Endothelial cell of umbilical vein (primary cell): ENCODE measurements around the gene FZD2. TPM values are rescaled to one million over a fixed set of nuclear protein-coding genes. Genes with fewer than 3 reads are reported as not detected.
A peak's percentile ranks its signal among the peaks of the same experiment; 100 is the strongest.
"Not testable (repeated sequence)": the region's sequence is repeated elsewhere in the genome, so short reads cannot be mapped to it uniquely, and the experiment has no call there.

Source experiments
- Bru-seq: library from RNA; stranded (reverse); fragments of 400-500 nt; gene quantifications from one replicate; lab custom pipeline; 2021; lab: Mats Ljungman, UMichigan
- BruChase-seq, 2 experiments: library from RNA; stranded (reverse); fragments of 400-500 nt; gene quantifications; one replicate each; lab custom pipeline; 2021; lab: Mats Ljungman, UMichigan
- BruUV-seq: library from RNA; stranded (reverse); fragments of 400-500 nt; replicated peaks from 2 replicates; lab custom pipeline; 2021; lab: Mats Ljungman, UMichigan
- CTCF ChIA-PET: fragments of 300-600, 350-600 bp; sonication (Branson Sonifier 250); formaldehyde crosslinking; loops from one replicate; lab custom pipeline; 2021; ENCODE audit warnings: antibody characterized with exemption, inconsistent platforms; lab: Charles Lee
- POLR2A ChIA-PET: fragments of 300-600, 350-600 bp; sonication (Branson Sonifier 250); formaldehyde crosslinking; loops from one replicate; lab custom pipeline; 2021; ENCODE audit warnings: antibody characterized with exemption, inconsistent platforms; lab: Charles Lee
- DNase-seq: peaks from one replicate; pipeline ENCODE4 v3.0.0-alpha.2; 2011; ENCODE audit warnings: low read depth, low spot score
- FAIRE-seq: peaks from 2 replicates; lab custom pipeline; 2011; peaks lifted over from hg19 to GRCh38; lab: Jason Lieb, UNC
- H2AFZ ChIP-seq: 2 replicates; pipeline ENCODE4 v1.6.0; 2012; ENCODE audit warnings: low read depth, low read length, control low read depth, inconsistent platforms
- H3K27ac ChIP-seq: 2 replicates; pipeline ENCODE4 v1.5.1; 2011; ENCODE audit warnings: low read depth, mild to moderate bottlenecking, control low read depth, low read length, moderate library complexity; ENCODE audit not compliant: insufficient read depth
- H3K27me3 ChIP-seq, 2 experiments: 2 replicates each; pipeline versions ENCODE4 v1.6.0 to v1.6.1; 2011; ENCODE audit warnings: low read length in 2 of 2, mixed read lengths in 1 of 2; ENCODE audit not compliant: control insufficient read depth in 2 of 2, insufficient read depth in 2 of 2
- H3K36me3 ChIP-seq, 2 experiments: 2 replicates in 1 of 2; 3 replicates in 1 of 2; pipeline ENCODE4 v1.5.1; 2011; ENCODE audit warnings: low read length in 2 of 2, mild to moderate bottlenecking in 1 of 2, moderate library complexity in 1 of 2; ENCODE audit not compliant: control insufficient read depth in 2 of 2, insufficient read depth in 2 of 2; ENCODE audit errors: extremely low read depth in 1 of 2
- H3K4me1 ChIP-seq: 3 replicates; pipeline ENCODE4 v1.5.1; 2011; ENCODE audit warnings: mild to moderate bottlenecking, low read length; ENCODE audit not compliant: control insufficient read depth, insufficient read depth; ENCODE audit errors: extremely low read depth
- H3K4me2 ChIP-seq: 2 replicates; pipeline ENCODE4 v1.6.1; 2011; ENCODE audit warnings: low read length, control low read depth, mixed read lengths; ENCODE audit not compliant: insufficient read depth
- H3K4me3 ChIP-seq, 3 experiments: fragments of 200-600 bp in 1 of 3; sonication (generic), shearing (Covaris generic) in 1 of 3; replicated peaks in 1 of 3; 2 replicates each; pipeline ENCODE4 v1.5.1; 2011 to 2016; ENCODE audit warnings: control low read depth in 3 of 3, low read length in 3 of 3, mild to moderate bottlenecking in 2 of 3, inconsistent platforms in 1 of 3, low read depth in 1 of 3, moderate library complexity in 1 of 3; ENCODE audit not compliant: insufficient read depth in 1 of 3
- H3K79me2 ChIP-seq: 2 replicates; pipeline ENCODE4 v1.6.0; 2012; ENCODE audit warnings: low read length, inconsistent platforms; ENCODE audit not compliant: control insufficient read depth, insufficient read depth
- H3K9ac ChIP-seq: replicated peaks from 2 replicates; pipeline ENCODE3; 2011; ENCODE audit warnings: low read length, control low read depth; ENCODE audit not compliant: insufficient read depth; ENCODE audit errors: extremely low read depth
- H3K9me1 ChIP-seq: replicated peaks from 3 replicates; pipeline ENCODE4 v1.6.0; 2011; ENCODE audit warnings: mild to moderate bottlenecking, low read length; ENCODE audit not compliant: control insufficient read depth, insufficient read depth; ENCODE audit errors: extremely low read depth
- H3K9me3 ChIP-seq: replicated peaks from 2 replicates; pipeline ENCODE4 v1.5.1; 2012; ENCODE audit warnings: low read length, inconsistent platforms; ENCODE audit not compliant: control insufficient read depth, insufficient read depth
- H4K20me1 ChIP-seq: replicated peaks from 2 replicates; pipeline ENCODE3; 2011; ENCODE audit warnings: mild to moderate bottlenecking, low read length; ENCODE audit not compliant: control insufficient read depth, insufficient read depth; ENCODE audit errors: extremely low read depth
- EZH2 ChIP-seq: IDR thresholded peaks from 2 replicates; pipeline ENCODE4 v1.6.1; 2012; ENCODE audit warnings: borderline replicate concordance, low read depth, mild to moderate bottlenecking, moderate library complexity, low read length, inconsistent platforms; ENCODE audit not compliant: severe bottlenecking
- FOS ChIP-seq: IDR thresholded peaks from 2 replicates; pipeline ENCODE4 v1.6.1; 2011; ENCODE audit warnings: mild to moderate bottlenecking, low read length, moderate library complexity, borderline replicate concordance; ENCODE audit not compliant: insufficient read depth
- GATA2 ChIP-seq: IDR thresholded peaks from 2 replicates; pipeline ENCODE4 v1.7.0; 2011; ENCODE audit warnings: low read depth, mild to moderate bottlenecking, moderate library complexity, mixed read lengths, low read length; ENCODE audit not compliant: insufficient read length, insufficient read depth
- JUN ChIP-seq: IDR thresholded peaks from 2 replicates; pipeline ENCODE4 v1.6.1; 2011; ENCODE audit warnings: borderline replicate concordance, low read depth; ENCODE audit not compliant: insufficient read length, insufficient read depth
- MYC ChIP-seq: IDR thresholded peaks from one replicate; pipeline ENCODE4 v1.6.1; 2011; ENCODE audit warnings: mild to moderate bottlenecking, low read depth, low read length
- POLR2A ChIP-seq: IDR thresholded peaks from 2 replicates; pipeline ENCODE4 v1.6.1; 2012; ENCODE audit warnings: low read depth, mild to moderate bottlenecking, control low read depth, low read length
- POLR2AphosphoS5 ChIP-seq: IDR thresholded peaks from 2 replicates; pipeline ENCODE4 v1.6.1; 2012; ENCODE audit warnings: low read depth, mild to moderate bottlenecking, control low read depth, low read length, moderate library complexity; ENCODE audit not compliant: insufficient read depth
- dilution Hi-C: fragments of 300-500 bp; cut with MboI; formaldehyde crosslinking; loops from one replicate; pipeline ENCODE4 v1.15.0; 2019; ENCODE audit warnings: low sequenced_read_pairs; ENCODE audit not compliant: extremely low pct_ligation_motif_present
- intact Hi-C: fragments of 100-400 bp; cut with micrococcal nuclease; formaldehyde crosslinking; loops from one replicate; pipeline ENCODE4 v1.10.0; 2022
- long read RNA-seq: library from polyadenylated mRNA; stranded (forward); transcript quantifications from one replicate; pipeline ENCODE4 v2.0.0, GENCODE V29; 2021
- polyA minus RNA-seq, 3 experiments: library from RNA; depleted of rRNA, polyadenylated mRNA; stranded (reverse); fragments of >200 nt; gene quantifications; 1 replicate in 1 of 3; 2 replicates in 2 of 3; pipeline ENCODE4 v1.2.3, GENCODE V29; 2011
- polyA plus RNA-seq, 4 experiments: library from polyadenylated mRNA; depleted of rRNA in 3 of 4; stranded (reverse) in 3 of 4; unstranded in 1 of 4; fragments of >200 nt; gene quantifications; 2 replicates each; pipeline versions ENCODE4 v1.2.1 to v1.2.3, GENCODE V29; 2011 to 2012; ENCODE audit warnings: missing spikeins in 1 of 4
- total RNA-seq: library from RNA; stranded (reverse); gene quantifications from 2 replicates; pipeline ENCODE4 v1.2.3, GENCODE V29; 2021
- TF ChIP-seq, protein P1 (sequence below): IDR thresholded peaks from 2 replicates; pipeline ENCODE4 v1.6.1; 2011; ENCODE audit not compliant: insufficient read depth, insufficient read length
- TF ChIP-seq, protein P2 (sequence below), 2 donors: IDR thresholded peaks; 1 replicate in 1 of 2; 2 replicates in 1 of 2; pipeline ENCODE4 v1.5.1; 2011; ENCODE audit warnings: low read length in 2 of 2, mild to moderate bottlenecking in 2 of 2, moderate library complexity in 2 of 2, control low read depth in 1 of 2, inconsistent platforms in 1 of 2, low read depth in 1 of 2; ENCODE audit not compliant: insufficient read depth in 1 of 2; ENCODE audit errors: extremely low read depth in 1 of 2

FZD2 gene
- total RNA-seq, result 4.4 and 5.8 TPM in 2 replicates
- polyA plus RNA-seq, result 14.0 and 18.2 TPM in 2 replicates
- 4.5 and 6.0 TPM in 2 replicates for polyA plus RNA-seq (2011; cell fraction: cytosol; rRNA removed)
- 2.4 and 3.5 TPM in 2 replicates for polyA plus RNA-seq (2011; cell fraction: nucleus; rRNA removed)
- 3.1 and 4.9 TPM in 2 replicates for polyA plus RNA-seq (2012)
- 8.4 and 11.1 TPM in 2 replicates for polyA minus RNA-seq
- 17.3 TPM for polyA minus RNA-seq (2011; cell fraction: cytosol; rRNA and poly(A)+ RNA removed)
- 2.1 and 3.4 TPM in 2 replicates for polyA minus RNA-seq (2011; cell fraction: nucleus; rRNA and poly(A)+ RNA removed)
- Bru-seq, nascent RNA, result percentile 37 among the genes with signal in this experiment
- BruChase-seq, experiment 1, labeled RNA remaining after a 6-hour chase, result percentile 38 among the genes with signal in this experiment
- BruChase-seq, experiment 2, labeled RNA remaining after a 2-hour chase, result percentile 41 among the genes with signal in this experiment
- long read RNA-seq, transcript FZD2-201 (1 exons, 2,112 nt), result major isoform, 6 of 6 reads
- long read RNA-seq, partial matches to known transcripts, result 0 of 6 reads
- long read RNA-seq, other reads (novel, unspliced or antisense), result 0 of 6 reads

- CTCF ChIA-PET, result interaction anchor here (0.8 to 3.7 kb wide), 14 partner anchors 10 to 579 kb away, joined by 3 to 23 read pairs (median 4); partner anchors contain the start of gene ACBD4
Measured at GRCh38 chr17:44556832-44557606, at the start of gene FZD2. Gene FZD2 (plus strand): TSS chr17:44557484. CDS start chr17:44557689, 205 bp downstream.

GRCh38 chr17:44511241-44512134, 45.8 kb upstream of the FZD2 start:
- H3K9me1 ChIP-seq, H3K4me1 ChIP-seq, FAIRE-seq, H3K9me3 ChIP-seq, H3K27me3 ChIP-seq, H4K20me1 ChIP-seq, dilution Hi-C loops, H2AFZ ChIP-seq, H3K9ac ChIP-seq, H3K36me3 ChIP-seq, intact Hi-C loops, DNase-seq, H3K4me2 ChIP-seq, H3K4me3 ChIP-seq, H3K27ac ChIP-seq, POLR2A ChIA-PET, BruUV-seq, H3K79me2 ChIP-seq: not testable (repeated sequence)
- CTCF ChIA-PET, result interaction anchor here (0.8 to 1.7 kb wide), 8 partner anchors 8 to 148 kb away, joined by 3 to 18 read pairs (median 4); partner anchors contain the start of genes FAM171A2 and GPATCH8

More at GRCh38 chr17:44556832-44557606, at the start of gene FZD2:
- Histone ChIP-seq H3K4me3 (peak within 1 kb of the TSS; percentile 44 to 94 (median 87)), H3K4me1 (peaks cover 7% of the 10 kb centered on the region), H3K27ac (peak within 1 kb of the TSS; percentile 30), H3K9ac (peak within 1 kb of the TSS; percentile 85), H3K9me1 (no peaks in the 10 kb centered on the region), H3K79me2 (no peaks in the 10 kb centered on the region), H3K9me3 (no peaks in the 10 kb centered on the region), H3K27me3 (peaks cover 21 to 36% of the 10 kb centered on the region in 2 experiments), H2AFZ (peak within 1 kb of the TSS; percentile 91), H3K36me3 (no peaks in the 10 kb centered on the region), H4K20me1 (no peaks in the 10 kb centered on the region), H3K4me2 (peak within 1 kb of the TSS; percentile 85)
- POLR2A ChIA-PET, result interaction anchor here (0.6 to 1.0 kb wide), 2 partner anchors 20 to 64 kb away, joined by 3 to 6 read pairs; no protein-coding TSS in a partner anchor
- FAIRE-seq (peak; percentile 93), DNase-seq (peak; percentile 92)
- dilution Hi-C loops (no loop called here), intact Hi-C loops (loop anchor here (1.0 to 2.0 kb wide), 2 partner anchors 10 to 20 kb away; no protein-coding TSS in a partner anchor)
- BruUV-seq, result TSS peak; percentile 25
- TF ChIP-seq MYC, result no peak
- TF ChIP-seq FOS, result no peak
- TF ChIP-seq, protein P1, sequence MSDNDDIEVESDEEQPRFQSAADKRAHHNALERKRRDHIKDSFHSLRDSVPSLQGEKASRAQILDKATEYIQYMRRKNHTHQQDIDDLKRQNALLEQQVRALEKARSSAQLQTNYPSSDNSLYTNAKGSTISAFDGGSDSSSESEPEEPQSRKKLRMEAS, result no peak
- no peak for TF ChIP-seq EZH2
- TF ChIP-seq POLR2A, result no peak
- TF ChIP-seq POLR2AphosphoS5, result no peak
- no peak for TF ChIP-seq GATA2
- TF ChIP-seq, protein P2, sequence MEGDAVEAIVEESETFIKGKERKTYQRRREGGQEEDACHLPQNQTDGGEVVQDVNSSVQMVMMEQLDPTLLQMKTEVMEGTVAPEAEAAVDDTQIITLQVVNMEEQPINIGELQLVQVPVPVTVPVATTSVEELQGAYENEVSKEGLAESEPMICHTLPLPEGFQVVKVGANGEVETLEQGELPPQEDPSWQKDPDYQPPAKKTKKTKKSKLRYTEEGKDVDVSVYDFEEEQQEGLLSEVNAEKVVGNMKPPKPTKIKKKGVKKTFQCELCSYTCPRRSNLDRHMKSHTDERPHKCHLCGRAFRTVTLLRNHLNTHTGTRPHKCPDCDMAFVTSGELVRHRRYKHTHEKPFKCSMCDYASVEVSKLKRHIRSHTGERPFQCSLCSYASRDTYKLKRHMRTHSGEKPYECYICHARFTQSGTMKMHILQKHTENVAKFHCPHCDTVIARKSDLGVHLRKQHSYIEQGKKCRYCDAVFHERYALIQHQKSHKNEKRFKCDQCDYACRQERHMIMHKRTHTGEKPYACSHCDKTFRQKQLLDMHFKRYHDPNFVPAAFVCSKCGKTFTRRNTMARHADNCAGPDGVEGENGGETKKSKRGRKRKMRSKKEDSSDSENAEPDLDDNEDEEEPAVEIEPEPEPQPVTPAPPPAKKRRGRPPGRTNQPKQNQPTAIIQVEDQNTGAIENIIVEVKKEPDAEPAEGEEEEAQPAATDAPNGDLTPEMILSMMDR (IDR thresholded peaks at IDR 0.05; ENCODE audit: extremely low read depth in 1 of 2, insufficient read depth in 1 of 2, low read depth in 1 of 2, low read length in 2 of 2), result no peak
- no peak for TF ChIP-seq JUN
